Measurements from ENCODE around the gene MRGPRD.

Gene MRGPRD

DNA sequence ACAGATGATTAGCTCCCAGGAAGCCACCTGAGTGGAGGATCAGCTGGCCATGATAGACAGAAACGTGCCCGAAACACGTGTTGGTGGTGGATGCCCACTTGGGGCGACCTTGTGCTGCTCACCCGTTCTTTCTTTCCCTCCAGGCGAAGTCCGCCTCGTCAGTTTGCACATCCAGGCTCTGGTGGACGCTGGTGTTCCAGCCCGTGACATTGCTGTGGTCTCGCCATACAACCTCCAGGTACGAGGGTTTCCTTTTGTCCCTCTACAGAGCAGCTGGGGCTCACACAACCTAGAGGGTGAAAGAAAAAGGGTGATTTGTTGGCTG, 46.5 kb downstream of the MRGPRD start:
- no peak for DNase-seq
- no peak overlapping the region for H3K4me3 Mint-ChIP-seq
- no peak for ATAC-seq (replicated peaks)
- H3K9me3 Mint-ChIP-seq, result no peaks in the 10 kb centered on the region
- no peaks in the 10 kb centered on the region for H3K27me3 Mint-ChIP-seq
- H3K27ac Mint-ChIP-seq, result no peak overlapping the region
- H3K36me3 Mint-ChIP-seq, result peaks cover 44 to 57% of the 10 kb centered on the region in 2 donors
- no peaks in the 10 kb centered on the region for H3K4me1 Mint-ChIP-seq

DNA sequence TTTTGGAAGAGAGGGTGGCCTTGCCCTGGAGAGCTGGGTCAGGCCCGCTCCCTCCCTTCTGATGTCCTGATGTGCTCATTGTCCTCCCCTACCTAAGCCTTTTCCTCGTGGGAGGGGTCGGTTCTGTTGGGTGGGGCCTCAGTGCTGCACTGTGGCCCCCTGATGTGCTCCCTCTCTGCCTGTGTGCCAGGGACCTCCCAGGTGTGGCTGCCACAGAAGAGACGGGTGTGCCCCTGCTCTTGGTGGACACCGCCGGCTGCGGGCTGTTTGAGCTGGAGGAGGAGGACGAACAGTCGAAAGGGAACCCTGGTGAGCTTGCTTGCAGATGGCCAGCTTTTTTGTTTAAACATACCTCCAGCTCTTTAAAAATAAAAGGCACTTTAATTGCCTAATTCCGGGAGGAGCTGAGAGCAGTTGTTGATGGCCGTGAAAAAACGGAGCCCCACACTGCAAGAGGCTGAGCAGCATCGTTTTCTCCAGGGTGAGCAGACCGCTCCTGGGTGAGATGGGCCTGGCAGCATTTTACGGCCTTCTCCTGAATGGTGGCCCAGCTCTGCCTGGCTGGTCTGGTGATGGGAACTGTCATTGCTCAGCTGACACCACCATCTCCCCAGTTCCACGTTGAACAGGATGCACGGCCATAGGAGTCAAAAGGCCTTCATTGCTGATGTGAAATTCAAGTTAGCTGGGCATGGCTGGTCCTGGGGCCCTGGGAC, 47.0 kb downstream of the MRGPRD start:
- no peaks in the 10 kb centered on the region for H3K9me3 Mint-ChIP-seq
- DNase-seq (no peak), ATAC-seq (replicated peaks) (no peak)
- peaks cover 42 to 55% of the 10 kb centered on the region in 2 donors for H3K36me3 Mint-ChIP-seq
- no peaks in the 10 kb centered on the region for H3K27me3 Mint-ChIP-seq
- no peaks in the 10 kb centered on the region for H3K4me1 Mint-ChIP-seq
- H3K27ac Mint-ChIP-seq, result no peak overlapping the region
- H3K4me3 Mint-ChIP-seq, result no peak overlapping the region

DNA sequence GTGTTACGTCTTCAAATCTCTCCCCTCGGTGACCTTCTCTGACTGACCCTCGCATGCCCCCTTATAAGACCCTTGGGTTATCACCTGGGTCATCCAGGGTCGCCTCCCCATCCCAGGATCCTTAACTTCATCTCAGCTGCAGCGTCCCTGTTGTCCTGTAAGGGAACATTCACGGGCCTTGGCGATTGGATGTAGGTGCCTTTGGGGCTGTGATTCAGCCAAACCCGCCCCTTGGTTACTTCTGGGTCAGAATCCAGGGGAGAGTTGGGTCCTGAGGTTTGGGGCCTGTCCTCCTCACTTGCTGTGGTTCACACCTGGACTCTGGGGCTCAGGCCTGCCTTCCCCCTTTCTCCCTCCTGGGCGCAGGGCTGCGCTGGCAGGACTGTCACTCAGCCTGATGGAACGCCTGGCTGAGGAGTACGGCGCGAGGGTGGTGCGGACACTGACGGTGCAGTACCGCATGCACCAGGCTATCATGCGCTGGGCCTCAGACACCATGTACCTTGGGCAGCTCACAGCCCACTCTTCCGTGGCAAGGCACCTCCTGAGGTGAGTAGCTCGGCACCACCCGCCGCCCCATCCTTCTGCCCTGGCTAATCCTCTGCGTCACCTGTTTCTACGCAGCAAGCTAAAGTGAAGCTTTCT, 47.7 kb downstream of the MRGPRD start:
- H3K36me3 Mint-ChIP-seq, result peaks cover 39 to 57% of the 10 kb centered on the region in 2 donors
- ATAC-seq (replicated peaks), result no peak
- peak overlapping the region; percentile 20 for H3K27ac Mint-ChIP-seq
- H3K9me3 Mint-ChIP-seq, result no peaks in the 10 kb centered on the region
- H3K4me1 Mint-ChIP-seq, result peaks cover 0 to under 1% of the 10 kb centered on the region in 2 donors
- no peaks in the 10 kb centered on the region for H3K27me3 Mint-ChIP-seq
- no peak for DNase-seq
- H3K4me3 Mint-ChIP-seq, result no peak overlapping the region

DNA sequence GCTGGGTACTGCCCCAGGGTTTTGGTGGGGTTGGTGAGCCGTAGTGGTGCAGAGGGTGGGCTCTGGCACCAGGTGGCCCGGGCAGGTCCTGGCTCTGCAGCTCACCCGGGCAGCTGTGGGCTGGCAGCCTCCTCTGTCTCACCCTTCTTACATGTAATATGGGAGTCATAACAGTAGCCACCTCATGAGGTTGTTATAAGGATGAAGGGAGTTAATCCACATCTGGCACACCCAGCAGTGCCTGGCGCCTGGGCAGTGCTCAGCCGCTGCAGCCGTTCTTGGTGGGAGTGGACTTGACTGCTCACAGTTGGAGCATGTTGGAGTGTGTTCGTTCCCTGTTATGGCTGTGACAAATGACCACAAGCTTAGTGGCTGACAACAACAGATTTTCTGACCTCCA, 48.4 kb downstream of the MRGPRD start:
- peaks cover 2 to 7% of the 10 kb centered on the region in 2 donors for H3K4me1 Mint-ChIP-seq
- H3K27ac Mint-ChIP-seq, result no peak overlapping the region
- H3K4me3 Mint-ChIP-seq, result no peak overlapping the region
- DNase-seq, result no peak
- no peaks in the 10 kb centered on the region for H3K27me3 Mint-ChIP-seq
- peaks cover 43 to 64% of the 10 kb centered on the region in 2 donors for H3K36me3 Mint-ChIP-seq
- ATAC-seq (replicated peaks), result no peak
- no peaks in the 10 kb centered on the region for H3K9me3 Mint-ChIP-seq

DNA sequence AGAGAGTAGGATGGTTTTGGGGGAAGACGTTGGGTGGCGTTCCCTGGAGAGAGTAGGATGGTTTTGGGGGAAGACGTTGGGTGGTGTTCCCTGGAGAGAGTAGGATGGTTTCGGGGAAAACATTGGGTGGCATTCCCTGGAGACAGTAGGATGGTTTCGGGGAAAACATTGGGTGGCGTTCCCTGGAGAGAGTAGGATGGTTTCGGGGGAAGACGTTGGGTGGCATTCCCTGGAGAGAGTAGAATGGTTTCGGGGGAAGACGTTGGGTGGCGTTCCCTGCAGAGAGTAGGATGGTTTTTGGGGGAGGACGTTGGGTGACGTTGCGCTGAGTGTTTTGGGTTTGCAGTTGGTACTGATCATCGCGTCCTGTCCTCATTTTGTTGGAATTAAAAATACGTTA, 48.9 kb downstream of the MRGPRD start:
- Mint-ChIP-seq H3K27me3 (no peaks in the 10 kb centered on the region), H3K4me3 (no peak overlapping the region), H3K36me3 (peaks cover 48 to 69% of the 10 kb centered on the region in 2 donors), H3K27ac (peak overlapping the region; percentile 60), H3K9me3 (peaks cover 0 to 3% of the 10 kb centered on the region in 2 donors), H3K4me1 (peaks cover 5 to 12% of the 10 kb centered on the region in 2 donors)
- DNase-seq (no peak), ATAC-seq (replicated peaks) (no peak)

DNA sequence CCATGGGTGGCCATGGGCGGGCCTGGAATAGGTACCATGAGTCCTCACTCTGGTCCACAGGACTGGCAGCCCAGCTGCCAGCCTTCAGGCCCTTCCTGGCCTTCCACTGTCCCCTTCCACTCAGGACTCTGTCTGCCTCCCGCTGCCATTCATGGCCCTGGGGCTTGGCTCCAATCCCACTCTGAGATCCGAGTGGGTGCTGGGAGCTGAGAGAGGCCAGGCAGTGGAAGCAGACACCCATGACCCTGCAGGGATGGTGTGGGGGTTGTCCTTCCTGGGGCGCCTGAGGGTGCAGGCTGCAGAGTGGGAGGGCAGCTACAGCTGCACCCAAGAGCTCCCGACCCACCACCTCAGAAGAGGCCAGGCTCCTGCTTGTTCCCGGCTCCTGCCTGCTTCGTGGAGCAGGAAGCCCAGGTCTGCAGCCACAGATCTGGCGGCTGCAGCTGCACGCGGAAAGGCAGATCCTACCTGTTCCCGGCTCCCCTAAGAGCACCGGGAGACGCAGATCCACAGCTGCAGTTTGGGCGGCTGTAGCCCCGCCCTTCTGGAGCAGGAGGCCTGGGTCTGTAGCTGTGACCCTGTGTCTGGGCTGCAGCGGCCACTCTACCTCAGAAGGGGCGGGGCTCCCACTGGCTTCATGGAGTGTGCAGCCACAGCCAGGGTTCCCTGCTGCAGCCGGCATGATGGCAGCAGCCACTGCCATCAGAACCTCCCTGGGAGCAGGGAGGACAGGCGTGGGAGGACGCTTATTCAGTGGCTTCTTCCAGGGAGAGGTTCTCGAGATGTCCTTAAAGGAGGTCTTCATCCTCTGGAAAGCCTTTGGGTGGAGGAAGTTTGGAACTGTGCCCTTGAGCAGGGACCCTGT, 49.6 kb downstream of the MRGPRD start:
- Mint-ChIP-seq H3K9me3 (peaks cover 0 to 3% of the 10 kb centered on the region in 2 donors), H3K27ac (peak overlapping the region; percentile 60), H3K36me3 (peaks cover 53 to 73% of the 10 kb centered on the region in 2 donors), H3K4me3 (no peak overlapping the region), H3K4me1 (peaks cover 5 to 14% of the 10 kb centered on the region in 2 donors), H3K27me3 (no peaks in the 10 kb centered on the region)
- ATAC-seq (replicated peaks) (no peak), DNase-seq (no peak)

All from stimulated activated naive B cell treated with anti-CD40 and anti-IgM and Interleukin-4, amounts not matched to agents 10 μg/mL and 1 μg/mL and 100 μg/mL, for 72 hours (primary cell).